SK-N-SH (cell line): ENCODE data around the gene GATD1. TPM values are rescaled to one million over a fixed set of nuclear protein-coding genes. Genes with fewer than 3 reads are reported as not detected.

Source experiments
- CTCF ChIA-PET: fragments of 300-600, 350-600 bp; formaldehyde crosslinking; extraction: SDS; loops from one replicate; lab custom pipeline; 2021; lab: Yijun Ruan, JAX
- POLR2A ChIA-PET: fragments of 350-600 bp; sonication (Branson Sonifier 250); formaldehyde crosslinking; extraction: SDS; loops from one replicate; lab custom pipeline; 2020; ENCODE audit warnings: antibody characterized with exemption, inconsistent platforms; lab: Yijun Ruan, JAX
- DNase-seq: peaks from one replicate; pipeline ENCODE4 v3.0.0; 2012
- H2AFZ ChIP-seq: fragments of 200-600 bp; sonication (generic); 2 replicates; pipeline ENCODE4 v1.8.1; 2016; ENCODE audit warnings: antibody characterized with exemption, mild to moderate bottlenecking, low read depth
- H3F3A ChIP-seq: fragments of 200-600 bp; sonication (generic); replicated peaks from 2 replicates; pipeline ENCODE3; 2016; ENCODE audit warnings: antibody characterized with exemption, mild to moderate bottlenecking; ENCODE audit not compliant: insufficient read depth
- H3K27ac ChIP-seq, 2 experiments: fragments of 200-500 bp in 1 of 2; fragments of 200-600 bp in 1 of 2; sonication (Bioruptor generic) in 1 of 2; sonication (generic), shearing (Covaris generic) in 1 of 2; 2 replicates each; pipeline versions ENCODE4 v1.5.1 to v1.6.1; 2014 to 2016; ENCODE audit warnings: low read depth in 2 of 2, inconsistent platforms in 1 of 2, low read length in 1 of 2, mild to moderate bottlenecking in 1 of 2, mixed read lengths in 1 of 2
- H3K27me3 ChIP-seq: fragments of 200-600 bp; sonication (generic), shearing (Covaris generic); 2 replicates; pipeline ENCODE4 v1.6.1; 2016; ENCODE audit warnings: mixed run types; ENCODE audit not compliant: insufficient read depth
- H3K36me3 ChIP-seq, 2 experiments: fragments of 200-500 bp in 1 of 2; fragments of 200-600 bp in 1 of 2; sonication (Bioruptor generic) in 1 of 2; sonication (generic) in 1 of 2; replicated peaks in 1 of 2; 2 replicates each; pipeline versions ENCODE3 to v1.5.1; 2014 to 2016; ENCODE audit warnings: low read length in 1 of 2, mild to moderate bottlenecking in 1 of 2; ENCODE audit not compliant: insufficient read depth in 2 of 2, control insufficient read depth in 1 of 2
- H3K4me1 ChIP-seq, 2 experiments: fragments of 200-500 bp in 1 of 2; fragments of 200-600 bp in 1 of 2; sonication (Bioruptor generic) in 1 of 2; sonication (generic), shearing (Covaris generic) in 1 of 2; 2 replicates each; pipeline versions ENCODE4 v1.5.1 to v1.6.1; 2014 to 2016; ENCODE audit warnings: low read depth in 1 of 2, low read length in 1 of 2, mixed run types in 1 of 2; ENCODE audit not compliant: insufficient read depth in 2 of 2, control insufficient read depth in 1 of 2
- H3K4me2 ChIP-seq: fragments of 200-600 bp; sonication (generic), shearing (Covaris generic); 2 replicates; pipeline ENCODE4 v1.6.1; 2017; ENCODE audit warnings: mixed run types
- H3K4me3 ChIP-seq, 2 experiments: fragments of 200-500 bp in 1 of 2; fragments of 200-600 bp in 1 of 2; sonication (Bioruptor generic) in 1 of 2; sonication (generic), shearing (Covaris generic) in 1 of 2; 2 replicates each; pipeline versions ENCODE4 v1.5.1 to v1.8.1; 2014 to 2016; ENCODE audit warnings: low read depth in 2 of 2, inconsistent platforms in 1 of 2, low read length in 1 of 2, mild to moderate bottlenecking in 1 of 2, mixed read lengths in 1 of 2, moderate library complexity in 1 of 2
- H3K79me2 ChIP-seq: fragments of 200-600 bp; sonication (generic); 2 replicates; pipeline ENCODE4 v1.8.1; 2017; ENCODE audit warnings: mild to moderate bottlenecking; ENCODE audit not compliant: insufficient read depth
- H3K9ac ChIP-seq: fragments of 200-600 bp; sonication (generic); 2 replicates; pipeline ENCODE4 v1.6.1; 2017; ENCODE audit warnings: mixed run types
- H3K9me2 ChIP-seq: fragments of 200-600 bp; sonication (generic); 2 replicates; pipeline ENCODE4 v1.6.1; 2017; ENCODE audit warnings: mixed run types
- H3K9me3 ChIP-seq: fragments of 200-600 bp; sonication (generic); 2 replicates; pipeline ENCODE4 v1.6.1; 2017; ENCODE audit warnings: mixed run types, mild to moderate bottlenecking, moderate library complexity
- H4K20me1 ChIP-seq: fragments of 200-600 bp; sonication (generic); 2 replicates; pipeline ENCODE4 v1.6.1; 2017; ENCODE audit warnings: mild to moderate bottlenecking, mixed run types; ENCODE audit not compliant: insufficient read depth
- CHD2 ChIP-seq: fragments of 150-350 bp; IDR thresholded peaks from 2 replicates; pipeline ENCODE4 v1.6.1; 2018; ENCODE audit warnings: low read length; ENCODE audit not compliant: partially characterized antibody
- ELF1 ChIP-seq: IDR thresholded peaks from 2 replicates; pipeline ENCODE4 v1.4.0; 2012
- EP300 ChIP-seq, 2 experiments: IDR thresholded peaks; 2 replicates each; pipeline versions ENCODE4 v1.4.0 to v1.6.1; 2012; ENCODE audit warnings: borderline replicate concordance in 1 of 2, low read depth in 1 of 2, low read length in 1 of 2
- FOSL2 ChIP-seq: IDR thresholded peaks from 2 replicates; pipeline ENCODE4 v1.4.0; 2012; ENCODE audit warnings: low read depth, mild to moderate bottlenecking, moderate library complexity, borderline replicate concordance
- JUND ChIP-seq: IDR thresholded peaks from 2 replicates; pipeline ENCODE4 v1.4.0; 2012
- MXI1 ChIP-seq: IDR thresholded peaks from 2 replicates; pipeline ENCODE4 v1.6.1; 2012; ENCODE audit warnings: mild to moderate bottlenecking, low read depth, low read length, improper control_type of control experiment
- NFIC ChIP-seq: IDR thresholded peaks from 2 replicates; pipeline ENCODE4 v1.4.0; 2012; ENCODE audit warnings: borderline replicate concordance
- RFX5 ChIP-seq: IDR thresholded peaks from 2 replicates; pipeline ENCODE4 v1.6.1; 2012; ENCODE audit warnings: mild to moderate bottlenecking, improper control_type of control experiment, low read length
- YY1 ChIP-seq: IDR thresholded peaks from 2 replicates; pipeline ENCODE4 v1.4.0; 2012; ENCODE audit warnings: low read depth, mild to moderate bottlenecking
- WGBS: methylation state at CpG from one replicate; pipeline ENCODE4 v1.1.6; 2017; ENCODE audit warnings: low lambda C conversion rate; 5-methylcytosine and 5-hydroxymethylcytosine counted together
- polyA plus RNA-seq, 3 experiments: library from polyadenylated mRNA; depleted of rRNA; stranded (reverse); fragments of >200 nt; gene quantifications; 2 replicates each; pipeline ENCODE4 v1.2.3, GENCODE V29; 2012
- TF ChIP-seq, protein P1 (sequence below): fragments of 150-350 bp; IDR thresholded peaks from 2 replicates; pipeline ENCODE4 v1.6.1; 2016; ENCODE audit warnings: mild to moderate bottlenecking, low read depth, low read length
- TF ChIP-seq, protein P2 (sequence below): fragments of 150-350 bp; IDR thresholded peaks from 2 replicates; pipeline ENCODE4 v1.6.1; 2017; ENCODE audit warnings: antibody characterized with exemption, low read length, low read depth, borderline replicate concordance
- TF ChIP-seq, protein P3 (sequence below): IDR thresholded peaks from 2 replicates; pipeline ENCODE4 v1.4.0; 2012; ENCODE audit warnings: low read depth, borderline replicate concordance
- TF ChIP-seq, protein P4 (sequence below): IDR thresholded peaks from 2 replicates; pipeline ENCODE4 v1.4.0; 2012; ENCODE audit warnings: low read depth
- TF ChIP-seq, protein P5 (sequence below): IDR thresholded peaks from 2 replicates; pipeline ENCODE4 v1.6.1; 2012; ENCODE audit warnings: mild to moderate bottlenecking, low read depth, low read length, moderate library complexity
- TF ChIP-seq, protein P6 (sequence below): IDR thresholded peaks from 2 replicates; pipeline ENCODE4; 2012

GATD1 gene
- polyA plus RNA-seq, 1 of the 3 experiments (the other 2 are of a cell fraction) = 86.2 TPM

DNA sequence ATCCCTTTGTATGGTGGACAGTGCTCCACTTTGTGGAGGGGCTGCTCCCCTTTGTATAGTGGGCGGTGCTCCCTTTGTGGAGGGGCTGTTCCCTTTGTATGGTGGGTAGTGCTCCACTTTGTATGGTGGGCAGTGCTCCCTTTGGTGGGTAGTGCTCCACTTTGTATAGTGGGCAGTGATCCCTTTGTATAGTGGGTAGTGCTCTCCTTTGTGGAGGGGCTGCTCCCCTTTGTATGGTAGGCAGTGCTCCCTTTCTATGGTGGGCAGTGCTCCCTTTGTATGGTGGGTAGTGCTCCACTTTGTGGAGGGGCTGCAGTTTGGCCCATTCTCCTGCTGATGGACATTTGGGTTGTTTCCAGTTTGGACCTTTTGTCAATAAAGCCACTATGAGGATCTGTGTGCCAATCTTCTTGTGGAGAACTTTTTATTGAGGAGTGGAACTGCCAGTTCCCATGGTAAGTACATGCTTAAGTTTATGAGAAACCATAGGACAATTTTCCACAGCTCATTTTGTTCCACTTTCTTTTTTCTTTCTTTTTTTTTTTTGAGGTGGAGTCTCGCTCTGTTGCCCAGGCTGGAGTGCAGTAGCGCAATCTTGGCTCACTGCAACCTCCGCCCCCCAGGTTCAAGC, 34.6 kb downstream of the GATD1 start:
- no peaks in the 10 kb centered on the region for H3K9me3 ChIP-seq
- no peak overlapping the region for H3K9ac ChIP-seq
- ChIA-PET POLR2A (no interaction called here), CTCF (interaction anchor here (8.0 kb wide), 1 partner anchor 17 kb away, joined by 94 read pairs; no protein-coding TSS in a partner anchor)
- H3K36me3 ChIP-seq = no peaks in the 10 kb centered on the region
- TF ChIP-seq MXI1 (no peak), JUND (no peak)
- TF ChIP-seq, protein P1, sequence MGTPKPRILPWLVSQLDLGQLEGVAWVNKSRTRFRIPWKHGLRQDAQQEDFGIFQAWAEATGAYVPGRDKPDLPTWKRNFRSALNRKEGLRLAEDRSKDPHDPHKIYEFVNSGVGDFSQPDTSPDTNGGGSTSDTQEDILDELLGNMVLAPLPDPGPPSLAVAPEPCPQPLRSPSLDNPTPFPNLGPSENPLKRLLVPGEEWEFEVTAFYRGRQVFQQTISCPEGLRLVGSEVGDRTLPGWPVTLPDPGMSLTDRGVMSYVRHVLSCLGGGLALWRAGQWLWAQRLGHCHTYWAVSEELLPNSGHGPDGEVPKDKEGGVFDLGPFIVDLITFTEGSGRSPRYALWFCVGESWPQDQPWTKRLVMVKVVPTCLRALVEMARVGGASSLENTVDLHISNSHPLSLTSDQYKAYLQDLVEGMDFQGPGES = no peak
- no peak for DNase-seq
- H3K4me2 ChIP-seq = no peak overlapping the region
- H2AFZ ChIP-seq = no peak overlapping the region
- 89% methylated on average over 4 of the region's 4 CpGs for WGBS
- no peak overlapping the region; a peak in 1 of 4 replicates for H3K4me3 ChIP-seq
- H3F3A ChIP-seq = no peaks in the 10 kb centered on the region
- peaks cover 3% of the 10 kb centered on the region for H3K79me2 ChIP-seq
- no peaks in the 10 kb centered on the region; the same call in 1 of the 2 replicates for H3K27me3 ChIP-seq
- H4K20me1 ChIP-seq = no peaks in the 10 kb centered on the region
- no peaks in the 10 kb centered on the region for H3K9me2 ChIP-seq
- no peak overlapping the region for H3K27ac ChIP-seq
- H3K4me1 ChIP-seq = peaks cover 0 to 3% of the 10 kb centered on the region in 2 experiments; a peak in 1 of 4 replicates

DNA sequence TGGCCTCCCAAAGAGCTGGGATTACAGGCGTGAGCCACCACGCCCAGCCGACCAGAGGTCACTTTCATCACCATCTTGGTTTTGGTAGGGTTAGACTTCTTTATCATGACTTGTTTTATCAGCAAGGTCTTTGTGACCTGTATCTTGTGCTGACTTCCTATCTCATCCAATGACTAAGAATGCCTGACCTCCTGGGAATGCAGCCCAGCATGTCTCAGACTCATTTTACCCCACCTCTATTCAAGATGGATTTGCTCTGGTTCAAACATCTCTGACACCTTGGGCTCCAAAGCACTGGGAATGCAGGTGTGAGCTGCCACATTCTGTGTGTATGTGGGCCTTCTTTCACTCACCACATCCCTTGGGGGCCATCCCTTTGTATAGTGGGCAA, 35.1 kb downstream of the GATD1 start:
- H3K27me3 ChIP-seq = no peaks in the 10 kb centered on the region; the same call in 1 of the 2 replicates
- H3K36me3 ChIP-seq = no peaks in the 10 kb centered on the region
- H3K27ac ChIP-seq = no peak overlapping the region
- H3K79me2 ChIP-seq = no peaks in the 10 kb centered on the region
- H3F3A ChIP-seq = no peaks in the 10 kb centered on the region
- 97% methylated on average over 3 of the region's 3 CpGs for WGBS
- CTCF ChIA-PET = no interaction called here
- no peak for DNase-seq
- H4K20me1 ChIP-seq = no peaks in the 10 kb centered on the region
- POLR2A ChIA-PET = no interaction called here
- H3K4me3 ChIP-seq = no peak overlapping the region; a peak in 1 of 4 replicates
- H2AFZ ChIP-seq = no peak overlapping the region
- H3K9ac ChIP-seq = no peak overlapping the region
- no peaks in the 10 kb centered on the region for H3K9me2 ChIP-seq
- no peak overlapping the region for H3K4me2 ChIP-seq
- H3K4me1 ChIP-seq = peaks cover 0 to 3% of the 10 kb centered on the region in 2 experiments; a peak in 1 of 4 replicates
- no peaks in the 10 kb centered on the region for H3K9me3 ChIP-seq
- TF ChIP-seq ELF1 (no peak), NFIC (no peak), YY1 (no peak), FOSL2 (no peak), CHD2 (no peak), MXI1 (no peak), RFX5 (no peak), EP300 (IDR thresholded peaks at IDR 0.05; ENCODE audit: borderline replicate concordance in 1 of 2, low read depth in 1 of 2, low read length in 1 of 2) (no peak)
- TF ChIP-seq, protein P2, sequence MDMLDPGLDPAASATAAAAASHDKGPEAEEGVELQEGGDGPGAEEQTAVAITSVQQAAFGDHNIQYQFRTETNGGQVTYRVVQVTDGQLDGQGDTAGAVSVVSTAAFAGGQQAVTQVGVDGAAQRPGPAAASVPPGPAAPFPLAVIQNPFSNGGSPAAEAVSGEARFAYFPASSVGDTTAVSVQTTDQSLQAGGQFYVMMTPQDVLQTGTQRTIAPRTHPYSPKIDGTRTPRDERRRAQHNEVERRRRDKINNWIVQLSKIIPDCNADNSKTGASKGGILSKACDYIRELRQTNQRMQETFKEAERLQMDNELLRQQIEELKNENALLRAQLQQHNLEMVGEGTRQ = no peak
- TF ChIP-seq, protein P3, sequence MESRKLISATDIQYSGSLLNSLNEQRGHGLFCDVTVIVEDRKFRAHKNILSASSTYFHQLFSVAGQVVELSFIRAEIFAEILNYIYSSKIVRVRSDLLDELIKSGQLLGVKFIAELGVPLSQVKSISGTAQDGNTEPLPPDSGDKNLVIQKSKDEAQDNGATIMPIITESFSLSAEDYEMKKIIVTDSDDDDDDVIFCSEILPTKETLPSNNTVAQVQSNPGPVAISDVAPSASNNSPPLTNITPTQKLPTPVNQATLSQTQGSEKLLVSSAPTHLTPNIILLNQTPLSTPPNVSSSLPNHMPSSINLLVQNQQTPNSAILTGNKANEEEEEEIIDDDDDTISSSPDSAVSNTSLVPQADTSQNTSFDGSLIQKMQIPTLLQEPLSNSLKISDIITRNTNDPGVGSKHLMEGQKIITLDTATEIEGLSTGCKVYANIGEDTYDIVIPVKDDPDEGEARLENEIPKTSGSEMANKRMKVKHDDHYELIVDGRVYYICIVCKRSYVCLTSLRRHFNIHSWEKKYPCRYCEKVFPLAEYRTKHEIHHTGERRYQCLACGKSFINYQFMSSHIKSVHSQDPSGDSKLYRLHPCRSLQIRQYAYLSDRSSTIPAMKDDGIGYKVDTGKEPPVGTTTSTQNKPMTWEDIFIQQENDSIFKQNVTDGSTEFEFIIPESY = no peak
- TF ChIP-seq, protein P4, sequence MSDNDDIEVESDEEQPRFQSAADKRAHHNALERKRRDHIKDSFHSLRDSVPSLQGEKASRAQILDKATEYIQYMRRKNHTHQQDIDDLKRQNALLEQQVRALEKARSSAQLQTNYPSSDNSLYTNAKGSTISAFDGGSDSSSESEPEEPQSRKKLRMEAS = no peak
- TF ChIP-seq, protein P5, sequence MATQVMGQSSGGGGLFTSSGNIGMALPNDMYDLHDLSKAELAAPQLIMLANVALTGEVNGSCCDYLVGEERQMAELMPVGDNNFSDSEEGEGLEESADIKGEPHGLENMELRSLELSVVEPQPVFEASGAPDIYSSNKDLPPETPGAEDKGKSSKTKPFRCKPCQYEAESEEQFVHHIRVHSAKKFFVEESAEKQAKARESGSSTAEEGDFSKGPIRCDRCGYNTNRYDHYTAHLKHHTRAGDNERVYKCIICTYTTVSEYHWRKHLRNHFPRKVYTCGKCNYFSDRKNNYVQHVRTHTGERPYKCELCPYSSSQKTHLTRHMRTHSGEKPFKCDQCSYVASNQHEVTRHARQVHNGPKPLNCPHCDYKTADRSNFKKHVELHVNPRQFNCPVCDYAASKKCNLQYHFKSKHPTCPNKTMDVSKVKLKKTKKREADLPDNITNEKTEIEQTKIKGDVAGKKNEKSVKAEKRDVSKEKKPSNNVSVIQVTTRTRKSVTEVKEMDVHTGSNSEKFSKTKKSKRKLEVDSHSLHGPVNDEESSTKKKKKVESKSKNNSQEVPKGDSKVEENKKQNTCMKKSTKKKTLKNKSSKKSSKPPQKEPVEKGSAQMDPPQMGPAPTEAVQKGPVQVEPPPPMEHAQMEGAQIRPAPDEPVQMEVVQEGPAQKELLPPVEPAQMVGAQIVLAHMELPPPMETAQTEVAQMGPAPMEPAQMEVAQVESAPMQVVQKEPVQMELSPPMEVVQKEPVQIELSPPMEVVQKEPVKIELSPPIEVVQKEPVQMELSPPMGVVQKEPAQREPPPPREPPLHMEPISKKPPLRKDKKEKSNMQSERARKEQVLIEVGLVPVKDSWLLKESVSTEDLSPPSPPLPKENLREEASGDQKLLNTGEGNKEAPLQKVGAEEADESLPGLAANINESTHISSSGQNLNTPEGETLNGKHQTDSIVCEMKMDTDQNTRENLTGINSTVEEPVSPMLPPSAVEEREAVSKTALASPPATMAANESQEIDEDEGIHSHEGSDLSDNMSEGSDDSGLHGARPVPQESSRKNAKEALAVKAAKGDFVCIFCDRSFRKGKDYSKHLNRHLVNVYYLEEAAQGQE = no peak
- TF ChIP-seq, protein P1 = no peak
- TF ChIP-seq, protein P6, sequence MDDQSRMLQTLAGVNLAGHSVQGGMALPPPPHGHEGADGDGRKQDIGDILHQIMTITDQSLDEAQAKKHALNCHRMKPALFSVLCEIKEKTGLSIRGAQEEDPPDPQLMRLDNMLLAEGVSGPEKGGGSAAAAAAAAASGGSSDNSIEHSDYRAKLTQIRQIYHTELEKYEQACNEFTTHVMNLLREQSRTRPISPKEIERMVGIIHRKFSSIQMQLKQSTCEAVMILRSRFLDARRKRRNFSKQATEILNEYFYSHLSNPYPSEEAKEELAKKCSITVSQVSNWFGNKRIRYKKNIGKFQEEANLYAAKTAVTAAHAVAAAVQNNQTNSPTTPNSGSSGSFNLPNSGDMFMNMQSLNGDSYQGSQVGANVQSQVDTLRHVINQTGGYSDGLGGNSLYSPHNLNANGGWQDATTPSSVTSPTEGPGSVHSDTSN = no peak
